ENCODE results near the gene LRRFIP1. TPM values are rescaled to one million over a fixed set of nuclear protein-coding genes. Genes with fewer than 3 reads are reported as not detected.
"Not testable (repeated sequence)": the region's sequence is repeated elsewhere in the genome, so short reads cannot be mapped to it uniquely, and the experiment has no call there.

The LRRFIP1 gene
- total RNA-seq, 1 donor from 2014 or later = 40.7 TPM

GRCh38 chr2:237779521-237779920 is 152.1 kb downstream of the LRRFIP1 start:
- H3K36me3 ChIP-seq = no peaks in the 10 kb centered on the region
- H3F3A ChIP-seq (ENCODE audit: low read depth) = no peaks in the 10 kb centered on the region
- no peak overlapping the region for H3K27ac ChIP-seq
- H3K9me3 ChIP-seq (ENCODE audit: low read depth) = no peaks in the 10 kb centered on the region
- no peak overlapping the region for H3K4me2 ChIP-seq
- Mint-ChIP-seq H3K4me1 (peaks cover 4% of the 10 kb centered on the region), H3K27ac (no peak overlapping the region), H3K36me3 (peaks cover 39% of the 10 kb centered on the region), H3K27me3 (ENCODE audit: insufficient read depth, low read depth) (peaks cover 2% of the 10 kb centered on the region), H3K9me3 (peaks cover 4% of the 10 kb centered on the region), H3K4me3 (no peak overlapping the region)
- H2AFZ ChIP-seq (replicated peaks) = no peak overlapping the region
- H4K20me1 ChIP-seq (ENCODE audit: low read depth) = no peaks in the 10 kb centered on the region
- H3K79me2 ChIP-seq (ENCODE audit: low read depth) = no peaks in the 10 kb centered on the region
- H3K4me1 ChIP-seq = no peaks in the 10 kb centered on the region
- TF ChIP-seq CTCF (IDR thresholded peaks at IDR 0.05) = no peak
- no peak for TF ChIP-seq EZH2phosphoT487 (IDR thresholded peaks at IDR 0.05)
- no peak for TF ChIP-seq EZH2 (IDR thresholded peaks at IDR 0.05)
- no peaks in the 10 kb centered on the region for H3K27me3 ChIP-seq
- no peak for DNase-seq (ENCODE audit: low spot score)
- no peak overlapping the region for H3K9ac ChIP-seq
- no peak overlapping the region for H3K4me3 ChIP-seq

GRCh38 chr2:237782181-237782580 is 154.8 kb downstream of the LRRFIP1 start:
- Histone ChIP-seq H3K9me3 (ENCODE audit: low read depth) (peaks cover under 1% of the 10 kb centered on the region), H3K4me3 (no peak overlapping the region), H3F3A (ENCODE audit: low read depth) (no peaks in the 10 kb centered on the region), H3K27me3 (no peaks in the 10 kb centered on the region), H3K36me3 (no peaks in the 10 kb centered on the region), H3K9ac (no peak overlapping the region), H3K4me2 (no peak overlapping the region), H4K20me1 (ENCODE audit: low read depth) (no peaks in the 10 kb centered on the region), H2AFZ (replicated peaks) (no peak overlapping the region), H3K27ac (no peak overlapping the region), H3K79me2 (ENCODE audit: low read depth) (no peaks in the 10 kb centered on the region), H3K4me1 (no peaks in the 10 kb centered on the region)
- H3K36me3 Mint-ChIP-seq = peaks cover 34% of the 10 kb centered on the region
- H3K4me3 Mint-ChIP-seq = no peak overlapping the region
- no peak for DNase-seq (ENCODE audit: low spot score)
- H3K4me1 Mint-ChIP-seq = no peaks in the 10 kb centered on the region
- peaks cover 12% of the 10 kb centered on the region for H3K9me3 Mint-ChIP-seq
- H3K27me3 Mint-ChIP-seq (ENCODE audit: insufficient read depth, low read depth) = peaks cover 2% of the 10 kb centered on the region
- no peak overlapping the region for H3K27ac Mint-ChIP-seq
- TF ChIP-seq CTCF (IDR thresholded peaks at IDR 0.05) = no peak
- no peak for TF ChIP-seq EZH2phosphoT487 (IDR thresholded peaks at IDR 0.05)
- TF ChIP-seq EZH2 (IDR thresholded peaks at IDR 0.05) = no peak

- not testable (repeated sequence) for DNase-seq (ENCODE audit: low spot score); H3K4me3 Mint-ChIP-seq; H3K9me3 ChIP-seq (ENCODE audit: low read depth); H3F3A ChIP-seq (ENCODE audit: low read depth); H2AFZ ChIP-seq (replicated peaks); H3K4me1 ChIP-seq; H3K79me2 ChIP-seq (ENCODE audit: low read depth); H3K4me2 ChIP-seq; H3K4me1 Mint-ChIP-seq; H3K9ac ChIP-seq; H3K27me3 Mint-ChIP-seq (ENCODE audit: insufficient read depth, low read depth); H3K27ac ChIP-seq; H3K36me3 ChIP-seq; H4K20me1 ChIP-seq (ENCODE audit: low read depth); H3K27ac Mint-ChIP-seq; H3K4me3 ChIP-seq; H3K27me3 ChIP-seq
- Mint-ChIP-seq H3K36me3 (peaks cover 30% of the 10 kb centered on the region), H3K9me3 (peaks cover 17% of the 10 kb centered on the region)
Observed at GRCh38 chr2:237783678-237784077, 156.3 kb downstream of the LRRFIP1 start.

- H3K9me3 Mint-ChIP-seq = peaks cover 17% of the 10 kb centered on the region
- H4K20me1 ChIP-seq (ENCODE audit: low read depth) = no peaks in the 10 kb centered on the region
- H3K9me3 ChIP-seq (ENCODE audit: low read depth) = peaks cover 6% of the 10 kb centered on the region
- TF ChIP-seq EZH2phosphoT487 (IDR thresholded peaks at IDR 0.05) = no peak
- TF ChIP-seq EZH2 (IDR thresholded peaks at IDR 0.05) = no peak
- TF ChIP-seq CTCF (IDR thresholded peaks at IDR 0.05) = no peak
- no peaks in the 10 kb centered on the region for H3K36me3 ChIP-seq
- H3K79me2 ChIP-seq (ENCODE audit: low read depth) = no peaks in the 10 kb centered on the region
- no peaks in the 10 kb centered on the region for H3K27me3 ChIP-seq
- H2AFZ ChIP-seq (replicated peaks) = no peak overlapping the region
- no peak overlapping the region for H3K27ac ChIP-seq
- H3K27ac Mint-ChIP-seq = no peak overlapping the region
- no peak overlapping the region for H3K4me3 ChIP-seq
- DNase-seq (ENCODE audit: low spot score) = no peak
- peaks cover 17% of the 10 kb centered on the region for H3K36me3 Mint-ChIP-seq
- H3K4me1 Mint-ChIP-seq = no peaks in the 10 kb centered on the region
- peaks cover 2% of the 10 kb centered on the region for H3K27me3 Mint-ChIP-seq (ENCODE audit: insufficient read depth, low read depth)
- H3K4me3 Mint-ChIP-seq = no peak overlapping the region
- no peaks in the 10 kb centered on the region for H3K4me1 ChIP-seq
- H3K9ac ChIP-seq = no peak overlapping the region
- no peaks in the 10 kb centered on the region for H3F3A ChIP-seq (ENCODE audit: low read depth)
- H3K4me2 ChIP-seq = no peak overlapping the region
Observed at GRCh38 chr2:237786936-237787335, 159.5 kb downstream of the LRRFIP1 start.

Data from neural progenitor cell (in vitro differentiated cells).